ENCODE measurements around the gene HPS3.

DNA sequence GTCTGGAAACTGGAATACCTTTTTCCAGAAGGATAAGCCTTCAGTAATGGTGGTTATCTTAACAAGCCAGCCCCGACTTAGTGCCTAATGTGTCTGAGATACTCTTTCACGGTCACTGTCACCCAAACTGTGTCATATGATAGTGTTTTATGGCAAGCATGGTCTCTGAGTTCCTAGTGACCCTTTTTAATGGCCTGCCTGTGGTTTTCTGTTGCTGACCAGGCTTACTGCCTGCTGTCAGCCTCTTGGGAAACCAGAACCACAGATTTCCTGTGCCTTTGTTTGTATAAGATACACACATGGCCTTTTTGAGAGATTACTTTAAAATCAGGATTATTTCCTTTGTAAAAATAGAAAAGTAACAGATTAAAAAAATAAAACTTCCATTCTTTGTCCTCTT is 22.4 kb downstream of the HPS3 start:
- TF ChIP-seq ZNF433 (tag by site-specific recombination; IDR thresholded peaks at IDR 0.05; ENCODE audit: low read depth) (no peak), ZNF274 (IDR thresholded peaks at IDR 0.05; ENCODE audit: low read length) (no peak), ZNF274 (tag by site-specific recombination; IDR thresholded peaks at IDR 0.05; ENCODE audit: borderline replicate concordance) (no peak), ZBTB20 (tag by site-specific recombination; IDR thresholded peaks at IDR 0.05) (no peak), ZBTB8A (tag by site-specific recombination; IDR thresholded peaks at IDR 0.05) (no peak), ZNF394 (tag by site-specific recombination; IDR thresholded peaks at IDR 0.05; ENCODE audit: borderline replicate concordance) (no peak), ZFP37 (tag by site-specific recombination; IDR thresholded peaks at IDR 0.05) (no peak), YY1 (tag by site-specific recombination; IDR thresholded peaks at IDR 0.05) (no peak), ZNF311 (tag by site-specific recombination; IDR thresholded peaks at IDR 0.05; ENCODE audit: borderline replicate concordance) (no peak), CTCF (tag by site-specific recombination; IDR thresholded peaks at IDR 0.05) (no peak), PRDM4 (tag by site-specific recombination; IDR thresholded peaks at IDR 0.05) (no peak)
- TF ChIP-seq, protein P1, sequence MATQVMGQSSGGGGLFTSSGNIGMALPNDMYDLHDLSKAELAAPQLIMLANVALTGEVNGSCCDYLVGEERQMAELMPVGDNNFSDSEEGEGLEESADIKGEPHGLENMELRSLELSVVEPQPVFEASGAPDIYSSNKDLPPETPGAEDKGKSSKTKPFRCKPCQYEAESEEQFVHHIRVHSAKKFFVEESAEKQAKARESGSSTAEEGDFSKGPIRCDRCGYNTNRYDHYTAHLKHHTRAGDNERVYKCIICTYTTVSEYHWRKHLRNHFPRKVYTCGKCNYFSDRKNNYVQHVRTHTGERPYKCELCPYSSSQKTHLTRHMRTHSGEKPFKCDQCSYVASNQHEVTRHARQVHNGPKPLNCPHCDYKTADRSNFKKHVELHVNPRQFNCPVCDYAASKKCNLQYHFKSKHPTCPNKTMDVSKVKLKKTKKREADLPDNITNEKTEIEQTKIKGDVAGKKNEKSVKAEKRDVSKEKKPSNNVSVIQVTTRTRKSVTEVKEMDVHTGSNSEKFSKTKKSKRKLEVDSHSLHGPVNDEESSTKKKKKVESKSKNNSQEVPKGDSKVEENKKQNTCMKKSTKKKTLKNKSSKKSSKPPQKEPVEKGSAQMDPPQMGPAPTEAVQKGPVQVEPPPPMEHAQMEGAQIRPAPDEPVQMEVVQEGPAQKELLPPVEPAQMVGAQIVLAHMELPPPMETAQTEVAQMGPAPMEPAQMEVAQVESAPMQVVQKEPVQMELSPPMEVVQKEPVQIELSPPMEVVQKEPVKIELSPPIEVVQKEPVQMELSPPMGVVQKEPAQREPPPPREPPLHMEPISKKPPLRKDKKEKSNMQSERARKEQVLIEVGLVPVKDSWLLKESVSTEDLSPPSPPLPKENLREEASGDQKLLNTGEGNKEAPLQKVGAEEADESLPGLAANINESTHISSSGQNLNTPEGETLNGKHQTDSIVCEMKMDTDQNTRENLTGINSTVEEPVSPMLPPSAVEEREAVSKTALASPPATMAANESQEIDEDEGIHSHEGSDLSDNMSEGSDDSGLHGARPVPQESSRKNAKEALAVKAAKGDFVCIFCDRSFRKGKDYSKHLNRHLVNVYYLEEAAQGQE (tag by site-specific recombination; IDR thresholded peaks at IDR 0.05) = no peak
